Testis (tissue), 3 donors: ENCODE measurements around the gene L3MBTL4. TPM values are rescaled to one million over a fixed set of nuclear protein-coding genes. Genes with fewer than 3 reads are reported as not detected.

Experiments
- DNase-seq: peaks from one replicate; pipeline ENCODE4 v3.0.0-alpha.2; 2019
- H3K27ac ChIP-seq, 2 donors: fragments of 200-600 bp; sonication (generic); one replicate each; pipeline ENCODE4 v1.5.1; 2019
- H3K27me3 ChIP-seq: fragments of 200-600 bp; sonication (generic); one replicate; pipeline ENCODE4 v1.5.1; 2019
- H3K36me3 ChIP-seq: fragments of 200-600 bp; sonication (generic); one replicate; pipeline ENCODE4 v1.5.1; 2017; ENCODE audit warnings: low read depth; ENCODE audit errors: missing control alignments
- H3K4me1 ChIP-seq: fragments of 200-600 bp; sonication (generic); one replicate; pipeline ENCODE4 v1.5.1; 2019
- H3K4me3 ChIP-seq, 2 donors: fragments of 200-600 bp; sonication (generic); one replicate each; pipeline ENCODE4 v1.5.1; 2017 to 2019
- H3K9me3 ChIP-seq: fragments of 200-600 bp; sonication (generic); one replicate; pipeline ENCODE4 v1.5.1; 2017
- CTCF ChIP-seq, 3 experiments: fragments of 450-650 bp in 2 of 3; fragments of 200-600 bp in 1 of 3; sonication (generic) in 1 of 3; IDR thresholded peaks; one replicate each; pipeline ENCODE4 v1.5.1; 2016 to 2019; ENCODE audit warnings: antibody characterized with exemption in 3 of 3, mild to moderate bottlenecking in 2 of 3, moderate library complexity in 1 of 3
- POLR2A ChIP-seq: fragments of 450-650 bp; IDR thresholded peaks from one replicate; pipeline ENCODE4 v1.6.1; 2017; ENCODE audit warnings: antibody characterized with exemption, mild to moderate bottlenecking, moderate library complexity
- WGBS, 2 donors: methylation state at CpG; one replicate each; pipeline ENCODE4 v1.1.5; 2018; 5-methylcytosine and 5-hydroxymethylcytosine counted together
- intact Hi-C: fragments of 100-400 bp; cut with DNase I; formaldehyde crosslinking; loops from one replicate; pipeline ENCODE4 v1.15.1; 2023; ENCODE audit warnings: low total_unique reads
- polyA plus RNA-seq: library from polyadenylated mRNA; stranded (reverse); fragments of 350-450 nt; fragmentation: Illumina TruSeq; extraction: RNeasy Lipid Tissue Mini Kit (QIAGEN cat#74804); gene quantifications from one replicate; pipeline ENCODE4 v1.2.3, GENCODE V29; 2014; ENCODE audit warnings: low read depth, low replicate concordance; ENCODE audit not compliant: insufficient read depth
- total RNA-seq, 2 donors: library from RNA; depleted of rRNA; stranded (reverse); fragments of >200 nt; gene quantifications; one replicate each; pipeline ENCODE4 v1.2.3, GENCODE V29; 2016

The L3MBTL4 gene
- total and polyA plus RNA-seq, 3 donors from 2014 or later, result 26.6 to 50.9 (median 46.2) TPM

GRCh38 chr18:6441200-6441599 is 26.5 kb upstream of the L3MBTL4 start:
- no peaks in the 10 kb centered on the region for H3K36me3 ChIP-seq
- intact Hi-C loops, result no loop called here
- no peaks in the 10 kb centered on the region for H3K4me1 ChIP-seq
- no peaks in the 10 kb centered on the region for H3K9me3 ChIP-seq
- H3K4me3 ChIP-seq, result no peak overlapping the region
- H3K27me3 ChIP-seq, result no peaks in the 10 kb centered on the region
- WGBS, 2 donors, result 88 to 91% methylated on average over 2 of the region's 2 CpGs
- DNase-seq, result no peak
- no peak overlapping the region for H3K27ac ChIP-seq
- no peak for TF ChIP-seq CTCF (IDR thresholded peaks at IDR 0.05)
- TF ChIP-seq POLR2A, result no peak

- H3K4me1 ChIP-seq, result peaks cover 6% of the 10 kb centered on the region
- H3K4me3 ChIP-seq, result no peak overlapping the region
- no peaks in the 10 kb centered on the region for H3K9me3 ChIP-seq
- intact Hi-C loops, result no loop called here
- H3K36me3 ChIP-seq, result no peaks in the 10 kb centered on the region
- 53 to 57% methylated on average over 12 to 13 of the region's 13 CpGs for WGBS, 2 donors
- no peaks in the 10 kb centered on the region for H3K27me3 ChIP-seq
- no peak overlapping the region for H3K27ac ChIP-seq
- no peak for DNase-seq
- no peak for TF ChIP-seq POLR2A
- TF ChIP-seq CTCF (IDR thresholded peaks at IDR 0.05), result no peak
Measured at GRCh38 chr18:6437937-6438818, 23.5 kb upstream of the L3MBTL4 start.

GRCh38 chr18:6435731-6436130 is 21.0 kb upstream of the L3MBTL4 start:
- Histone ChIP-seq H3K4me1 (peaks cover 20% of the 10 kb centered on the region), H3K9me3 (no peaks in the 10 kb centered on the region), H3K27me3 (no peaks in the 10 kb centered on the region), H3K4me3 (no peak overlapping the region), H3K36me3 (no peaks in the 10 kb centered on the region), H3K27ac (no peak overlapping the region)
- 67% methylated on average over 1 of the region's 1 CpG for WGBS, 2 donors
- no peak for DNase-seq
- intact Hi-C loops, result no loop called here
- no peak for TF ChIP-seq POLR2A
- no peak for TF ChIP-seq CTCF (IDR thresholded peaks at IDR 0.05)

- Histone ChIP-seq H3K4me3 (no peak overlapping the region), H3K9me3 (no peaks in the 10 kb centered on the region), H3K36me3 (no peaks in the 10 kb centered on the region), H3K27me3 (no peaks in the 10 kb centered on the region), H3K27ac (peak overlapping the region; percentile 1 to 67), H3K4me1 (peaks cover 20% of the 10 kb centered on the region)
- intact Hi-C loops, result no loop called here
- WGBS, 2 donors, result 76 to 78% methylated on average over 6 of the region's 6 CpGs
- DNase-seq, result no peak
- no peak for TF ChIP-seq CTCF (IDR thresholded peaks at IDR 0.05)
Measured at GRCh38 chr18:6434987-6435709, 20.4 kb upstream of the L3MBTL4 start.
